ENCODE measurements around the gene GARIN5A. TPM values are rescaled to one million over a fixed set of nuclear protein-coding genes. Genes with fewer than 3 reads are reported as not detected.

The GARIN5A gene
- total RNA-seq, 4 donors from 2014 or later, result 0.62 to 5.4 (median 1.8) TPM; not detected in 1

DNA sequence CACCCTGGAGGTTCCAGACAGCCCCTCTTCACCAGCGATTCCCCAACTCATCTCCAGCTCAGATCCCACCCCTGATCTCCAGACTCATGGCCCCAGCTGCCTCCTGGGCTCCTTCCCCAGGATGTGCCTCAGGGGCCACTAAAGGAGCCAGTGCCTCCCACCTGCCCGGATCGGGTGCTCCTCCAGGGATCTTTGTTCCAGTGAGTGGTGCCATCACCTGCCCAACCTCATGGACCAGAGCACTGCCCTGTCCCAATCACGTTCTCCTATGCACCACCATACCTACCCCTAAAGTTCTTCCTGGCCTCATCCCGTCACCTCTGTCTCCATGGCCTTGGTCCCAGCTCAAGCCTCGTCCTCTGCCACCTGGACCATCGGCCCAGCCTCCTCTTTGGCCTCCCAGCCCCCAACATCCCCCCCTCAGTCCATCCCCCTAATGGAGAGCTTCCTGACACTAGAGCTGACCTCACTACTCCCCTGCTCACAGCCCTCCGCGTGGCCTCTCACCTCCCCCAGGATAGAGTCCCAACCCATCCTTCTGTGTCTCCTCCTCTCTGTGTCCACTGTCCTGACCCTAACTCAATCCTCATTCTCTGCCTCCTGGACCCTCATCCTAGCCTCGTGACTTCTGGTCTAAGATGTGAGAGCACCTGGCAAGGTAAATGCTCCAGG, 8.8 kb upstream of the GARIN5A start:
- H3K9me3 ChIP-seq, result no peaks in the 10 kb centered on the region
- H3K36me3 ChIP-seq, result no peaks in the 10 kb centered on the region
- H3K4me1 ChIP-seq, result no peaks in the 10 kb centered on the region
- H3K4me3 ChIP-seq, result no peak overlapping the region
- intact Hi-C loops (cut with DNase I; ENCODE audit: low total_unique reads), result no loop called here
- no peak for TF ChIP-seq CTCF (IDR thresholded peaks at IDR 0.05)
- no peak for TF ChIP-seq POLR2A (IDR thresholded peaks at IDR 0.05)
- peaks cover 0 to 21% of the 10 kb centered on the region in 2 donors for H3K27me3 ChIP-seq
- no peak overlapping the region for H3K27ac ChIP-seq
- DNase-seq, result no peak

DNA sequence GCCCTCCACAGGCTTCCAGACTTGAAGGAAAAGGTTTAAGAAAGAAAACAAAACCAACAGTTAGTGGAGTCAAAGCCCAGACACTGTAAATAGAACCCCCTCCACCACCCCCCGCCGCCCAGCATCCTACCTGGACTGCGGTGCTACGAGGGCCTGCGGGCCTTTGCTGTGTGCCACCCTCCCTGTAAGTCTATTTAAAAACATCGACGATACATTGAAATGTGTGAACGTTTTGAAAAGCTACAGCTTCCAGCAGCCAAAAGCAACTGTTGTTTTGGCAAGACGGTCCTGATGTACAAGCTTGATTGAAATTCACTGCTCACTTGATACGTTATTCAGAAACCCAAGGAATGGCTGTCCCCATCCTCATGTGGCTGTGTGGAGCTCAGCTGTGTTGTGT, 6.3 kb upstream of the GARIN5A start:
- DNase-seq, result no peak
- H3K9me3 ChIP-seq, result no peaks in the 10 kb centered on the region
- peaks cover 0 to 9% of the 10 kb centered on the region in 2 donors for H3K27me3 ChIP-seq
- no peaks in the 10 kb centered on the region for H3K36me3 ChIP-seq
- H3K27ac ChIP-seq, result no peak overlapping the region
- no peak overlapping the region for H3K4me3 ChIP-seq
- TF ChIP-seq CTCF (IDR thresholded peaks at IDR 0.05) (no peak), POLR2A (IDR thresholded peaks at IDR 0.05) (no peak)
- no peaks in the 10 kb centered on the region for H3K4me1 ChIP-seq
- intact Hi-C loops (cut with DNase I; ENCODE audit: low total_unique reads), result no loop called here

DNA sequence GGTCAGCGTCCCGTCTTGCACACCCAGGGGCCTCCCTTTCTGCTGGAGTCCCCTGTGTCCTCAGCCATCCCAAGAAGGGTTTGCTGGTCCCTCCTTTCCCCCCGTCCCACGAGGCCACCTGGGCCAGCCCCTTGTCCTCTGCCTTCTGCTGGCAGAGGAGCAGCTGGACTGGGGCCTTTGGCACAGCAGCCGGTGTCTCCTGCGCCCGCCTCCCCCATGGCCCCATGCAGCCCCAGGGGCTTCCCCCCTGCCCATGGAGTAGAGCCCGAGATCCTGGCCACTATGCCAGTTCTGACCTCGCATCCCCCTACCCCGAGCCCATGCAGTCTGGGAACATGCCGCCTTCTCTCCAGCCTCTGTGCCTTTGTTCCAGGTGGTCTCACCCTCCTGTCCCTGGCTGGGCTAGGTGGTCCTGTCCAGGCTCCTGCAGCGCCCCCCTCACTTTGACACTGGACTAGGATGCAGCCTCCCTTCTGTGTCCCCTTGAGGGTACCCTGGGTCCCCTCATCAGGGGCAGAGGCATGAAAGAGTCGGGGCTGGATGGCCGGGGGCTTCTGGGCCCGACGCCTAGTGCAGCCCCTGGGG, 5.7 kb upstream of the GARIN5A start:
- TF ChIP-seq CTCF (IDR thresholded peaks at IDR 0.05) (no peak), POLR2A (IDR thresholded peaks at IDR 0.05) (no peak)
- H3K9me3 ChIP-seq, result no peaks in the 10 kb centered on the region
- H3K36me3 ChIP-seq, result no peaks in the 10 kb centered on the region
- intact Hi-C loops (cut with DNase I; ENCODE audit: low total_unique reads), result no loop called here
- no peak overlapping the region for H3K4me3 ChIP-seq
- H3K27ac ChIP-seq, result no peak overlapping the region
- H3K4me1 ChIP-seq, result peaks cover 0 to 4% of the 10 kb centered on the region in 2 donors
- H3K27me3 ChIP-seq, result peaks cover 0 to 5% of the 10 kb centered on the region in 2 donors
- no peak for DNase-seq

DNA sequence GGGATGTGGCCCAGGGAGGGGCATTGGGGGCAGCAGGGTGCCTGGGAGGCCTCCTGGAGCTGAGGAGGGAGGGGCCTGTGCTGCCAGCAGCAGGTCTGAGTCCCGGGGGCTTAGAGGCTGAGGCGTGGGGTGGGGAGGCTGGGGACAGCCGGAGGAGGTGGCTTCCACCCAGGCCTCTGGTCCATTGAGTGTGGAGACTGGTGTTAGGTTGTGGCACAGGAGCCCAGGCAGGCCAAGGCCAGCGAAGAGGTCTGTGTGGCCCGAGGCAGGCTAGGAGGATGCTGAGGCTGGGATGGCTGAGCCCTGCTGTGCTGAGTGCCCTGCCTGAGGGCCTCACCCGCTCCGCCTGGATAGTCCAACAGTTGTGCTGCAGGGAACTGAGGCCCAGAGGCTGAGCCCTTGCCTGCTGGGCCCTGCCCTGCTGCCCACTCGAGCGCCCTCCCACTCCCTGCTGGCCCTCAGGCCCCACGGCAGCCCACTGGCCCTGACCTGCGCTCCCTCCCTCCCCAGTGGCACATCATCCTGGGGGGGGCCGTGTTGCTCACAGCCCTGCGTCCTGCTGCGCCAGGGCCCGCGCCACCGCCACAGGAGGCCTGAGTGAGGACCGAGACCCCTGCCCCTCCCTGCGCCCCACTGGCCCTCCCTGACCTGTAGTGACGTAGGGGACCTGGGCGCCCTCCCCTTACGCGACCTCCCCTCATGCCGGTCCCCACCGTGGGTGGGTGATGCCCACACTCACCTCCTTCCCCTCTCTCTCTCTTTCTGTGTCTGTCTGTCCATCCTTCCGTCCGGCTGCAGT, 4.9 kb upstream of the GARIN5A start:
- H3K4me1 ChIP-seq, result peaks cover 0 to 10% of the 10 kb centered on the region in 2 donors
- no peaks in the 10 kb centered on the region for H3K9me3 ChIP-seq
- no peaks in the 10 kb centered on the region for H3K27me3 ChIP-seq
- no peaks in the 10 kb centered on the region for H3K36me3 ChIP-seq
- no peak overlapping the region for H3K4me3 ChIP-seq
- DNase-seq, result no peak
- intact Hi-C loops (cut with DNase I; ENCODE audit: low total_unique reads), result no loop called here
- H3K27ac ChIP-seq, result no peak overlapping the region
- no peak for TF ChIP-seq POLR2A (IDR thresholded peaks at IDR 0.05)
- no peak for TF ChIP-seq CTCF (IDR thresholded peaks at IDR 0.05)

All from uterus (tissue), 4 donors.